PFSK-1 (cell line): ENCODE data around the gene MYO10.

Experiments used
- FOXP2 ChIP-seq: optimal IDR thresholded peaks from 2 replicates; pipeline ENCODE3; 2011; ENCODE audit warnings: borderline replicate concordance, control low read depth, inconsistent platforms; ENCODE audit not compliant: insufficient read depth; ENCODE audit errors: extremely low read length, extremely low read depth
- POLR2AphosphoS5 ChIP-seq: IDR thresholded peaks from 2 replicates; pipeline ENCODE4 v1.6.1; 2012; ENCODE audit warnings: low read depth, mild to moderate bottlenecking, control low read depth, low read length, moderate library complexity
- REST ChIP-seq, 2 experiments: IDR thresholded peaks; 2 replicates each; pipeline versions ENCODE4 v1.6.1 to v1.8.0; 2011 to 2012; ENCODE audit warnings: low read depth in 2 of 2, low read length in 2 of 2, control low read depth in 1 of 2, inconsistent platforms in 1 of 2, mild to moderate bottlenecking in 1 of 2, moderate library complexity in 1 of 2; ENCODE audit not compliant: insufficient read depth in 1 of 2
- SIN3A ChIP-seq: IDR thresholded peaks from 2 replicates; pipeline ENCODE4 v1.6.1; 2012; ENCODE audit warnings: mild to moderate bottlenecking, low read length, moderate library complexity, borderline replicate concordance; ENCODE audit not compliant: insufficient read depth
- TAF1 ChIP-seq: IDR thresholded peaks from 2 replicates; pipeline ENCODE4 v1.6.1; 2012; ENCODE audit warnings: low read length, control low read depth, borderline replicate concordance; ENCODE audit not compliant: insufficient read depth

Gene MYO10

GRCh38 chr5:16750445-16750844 is 185.6 kb downstream of the MYO10 start:
- TF ChIP-seq REST (IDR thresholded peaks at IDR 0.05; ENCODE audit: insufficient read depth in 1 of 2, low read depth in 2 of 2, low read length in 2 of 2): no peak
- no peak for TF ChIP-seq POLR2AphosphoS5
- TF ChIP-seq FOXP2: no peak
- TF ChIP-seq SIN3A: no peak
- TF ChIP-seq TAF1: no peak

GRCh38 chr5:16749626-16750025 is 186.5 kb downstream of the MYO10 start:
- TF ChIP-seq SIN3A: no peak
- TF ChIP-seq POLR2AphosphoS5: no peak
- TF ChIP-seq TAF1: no peak
- TF ChIP-seq FOXP2: no peak

- TF ChIP-seq SIN3A (no peak), FOXP2 (no peak), POLR2AphosphoS5 (no peak), REST (IDR thresholded peaks at IDR 0.05; ENCODE audit: insufficient read depth in 1 of 2, low read depth in 2 of 2, low read length in 2 of 2) (no peak), TAF1 (no peak)
Measured at GRCh38 chr5:16744164-16744880, 191.8 kb downstream of the MYO10 start.

- TF ChIP-seq POLR2AphosphoS5 (no peak), TAF1 (no peak), SIN3A (no peak), FOXP2 (no peak), REST (IDR thresholded peaks at IDR 0.05; ENCODE audit: insufficient read depth in 1 of 2, low read depth in 2 of 2, low read length in 2 of 2) (no peak)
Measured at GRCh38 chr5:16742938-16743337, 193.2 kb downstream of the MYO10 start.

- no peak for TF ChIP-seq REST (IDR thresholded peaks at IDR 0.05; ENCODE audit: insufficient read depth in 1 of 2, low read depth in 2 of 2, low read length in 2 of 2)
- TF ChIP-seq FOXP2: no peak
- TF ChIP-seq TAF1: no peak
- no peak for TF ChIP-seq SIN3A
- TF ChIP-seq POLR2AphosphoS5: no peak
Measured at GRCh38 chr5:16740811-16741392, 195.2 kb downstream of the MYO10 start.
